ENCODE data around the gene ATXN7. TPM values are rescaled to one million over a fixed set of nuclear protein-coding genes. Genes with fewer than 3 reads are reported as not detected.

Gene ATXN7
- total and polyA plus RNA-seq, 2 of the 13 experiments (the other 11 are each of a cell fraction or from before 2014, with no cell fraction given), result 13.8 to 20.0 TPM

DNA sequence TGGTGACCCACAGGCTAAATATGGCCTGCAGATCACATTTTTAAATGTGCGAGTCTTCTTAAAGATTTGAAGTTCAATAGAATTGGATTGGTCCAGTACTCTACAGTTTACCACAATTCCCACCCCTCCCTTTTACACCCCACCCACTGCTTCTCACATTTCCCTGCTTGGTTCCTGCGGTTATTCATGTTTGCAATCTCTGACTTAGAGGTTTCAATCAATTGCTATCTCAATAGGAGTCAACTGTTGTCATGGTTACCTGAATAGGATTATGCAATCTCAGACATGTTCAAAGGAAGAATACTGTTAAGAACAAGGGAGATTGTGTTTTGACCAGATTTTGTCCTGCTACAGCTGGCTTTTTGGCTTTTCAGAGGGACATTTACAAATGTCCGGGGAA, 49.4 kb upstream of the ATXN7 start (continued):
- TF ChIP-seq ZNF777 (CRISPR knock-in tag; IDR thresholded peaks at IDR 0.05) (no peak), FLYWCH1 (CRISPR knock-in tag; IDR thresholded peaks at IDR 0.05) (no peak), MXI1 (IDR thresholded peaks at IDR 0.05; ENCODE audit: borderline replicate concordance, low read depth, low read length) (no peak), ZBTB46 (CRISPR knock-in tag; IDR thresholded peaks at IDR 0.05; ENCODE audit: borderline replicate concordance) (no peak), ZNF552 (CRISPR knock-in tag; IDR thresholded peaks at IDR 0.05; ENCODE audit: borderline replicate concordance) (no peak), CREBL2 (CRISPR knock-in tag; IDR thresholded peaks at IDR 0.05; ENCODE audit: borderline replicate concordance) (no peak), ZFP1 (CRISPR knock-in tag; IDR thresholded peaks at IDR 0.05) (no peak), TGIF2 (CRISPR knock-in tag; IDR thresholded peaks at IDR 0.05) (no peak), PTBP1 (IDR thresholded peaks at IDR 0.05; ENCODE audit: low read depth, low read length, poor library complexity, severe bottlenecking) (no peak), GATAD2A (CRISPR knock-in tag; IDR thresholded peaks at IDR 0.05) (no peak), HNF1B (CRISPR knock-in tag; IDR thresholded peaks at IDR 0.05) (no peak), NFKBIZ (CRISPR knock-in tag; IDR thresholded peaks at IDR 0.05) (no peak), MTA3 (CRISPR knock-in tag; IDR thresholded peaks at IDR 0.05) (no peak), ZFP91 (CRISPR knock-in tag; IDR thresholded peaks at IDR 0.05; ENCODE audit: borderline replicate concordance) (no peak), ZNF496 (CRISPR knock-in tag; IDR thresholded peaks at IDR 0.05; ENCODE audit: insufficient replicate concordance) (no peak), RXRB (CRISPR knock-in tag; IDR thresholded peaks at IDR 0.05; ENCODE audit: borderline replicate concordance) (no peak), HDAC6 (IDR thresholded peaks at IDR 0.05; ENCODE audit: low read depth, low read length) (no peak), ZNF546 (CRISPR knock-in tag; conservative IDR thresholded peaks at IDR 0.05) (no peak), HNF4A (CRISPR knock-in tag; IDR thresholded peaks at IDR 0.05) (no peak)
- TF ChIP-seq, protein P1, sequence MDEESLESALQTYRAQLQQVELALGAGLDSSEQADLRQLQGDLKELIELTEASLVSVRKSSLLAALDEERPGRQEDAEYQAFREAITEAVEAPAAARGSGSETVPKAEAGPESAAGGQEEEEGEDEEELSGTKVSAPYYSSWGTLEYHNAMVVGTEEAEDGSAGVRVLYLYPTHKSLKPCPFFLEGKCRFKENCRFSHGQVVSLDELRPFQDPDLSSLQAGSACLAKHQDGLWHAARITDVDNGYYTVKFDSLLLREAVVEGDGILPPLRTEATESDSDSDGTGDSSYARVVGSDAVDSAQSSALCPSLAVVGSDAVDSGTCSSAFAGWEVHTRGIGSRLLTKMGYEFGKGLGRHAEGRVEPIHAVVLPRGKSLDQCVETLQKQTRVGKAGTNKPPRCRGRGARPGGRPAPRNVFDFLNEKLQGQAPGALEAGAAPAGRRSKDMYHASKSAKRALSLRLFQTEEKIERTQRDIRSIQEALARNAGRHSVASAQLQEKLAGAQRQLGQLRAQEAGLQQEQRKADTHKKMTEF (CRISPR knock-in tag; IDR thresholded peaks at IDR 0.05), result no peak
- TF ChIP-seq, protein P2, sequence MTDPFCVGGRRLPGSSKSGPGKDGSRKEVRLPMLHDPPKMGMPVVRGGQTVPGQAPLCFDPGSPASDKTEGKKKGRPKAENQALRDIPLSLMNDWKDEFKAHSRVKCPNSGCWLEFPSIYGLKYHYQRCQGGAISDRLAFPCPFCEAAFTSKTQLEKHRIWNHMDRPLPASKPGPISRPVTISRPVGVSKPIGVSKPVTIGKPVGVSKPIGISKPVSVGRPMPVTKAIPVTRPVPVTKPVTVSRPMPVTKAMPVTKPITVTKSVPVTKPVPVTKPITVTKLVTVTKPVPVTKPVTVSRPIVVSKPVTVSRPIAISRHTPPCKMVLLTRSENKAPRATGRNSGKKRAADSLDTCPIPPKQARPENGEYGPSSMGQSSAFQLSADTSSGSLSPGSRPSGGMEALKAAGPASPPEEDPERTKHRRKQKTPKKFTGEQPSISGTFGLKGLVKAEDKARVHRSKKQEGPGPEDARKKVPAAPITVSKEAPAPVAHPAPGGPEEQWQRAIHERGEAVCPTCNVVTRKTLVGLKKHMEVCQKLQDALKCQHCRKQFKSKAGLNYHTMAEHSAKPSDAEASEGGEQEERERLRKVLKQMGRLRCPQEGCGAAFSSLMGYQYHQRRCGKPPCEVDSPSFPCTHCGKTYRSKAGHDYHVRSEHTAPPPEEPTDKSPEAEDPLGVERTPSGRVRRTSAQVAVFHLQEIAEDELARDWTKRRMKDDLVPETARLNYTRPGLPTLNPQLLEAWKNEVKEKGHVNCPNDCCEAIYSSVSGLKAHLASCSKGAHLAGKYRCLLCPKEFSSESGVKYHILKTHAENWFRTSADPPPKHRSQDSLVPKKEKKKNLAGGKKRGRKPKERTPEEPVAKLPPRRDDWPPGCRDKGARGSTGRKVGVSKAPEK (CRISPR knock-in tag; IDR thresholded peaks at IDR 0.05; ENCODE audit: borderline replicate concordance), result no peak

Data from HepG2 (cell line).